Parietal lobe (tissue), 2 donors: ENCODE data around the gene HOXB6. TPM values are rescaled to one million over a fixed set of nuclear protein-coding genes. Genes with fewer than 3 reads are reported as not detected.

ENCODE experiments used
- small RNA-seq: library from RNA; depleted of rRNA; stranded (forward); fragments of <200 nt; gene quantifications from one replicate; pipeline ENCODE3, GENCODE V24; 2014; ENCODE audit warnings: low replicate concordance
- total RNA-seq: library from RNA; depleted of rRNA; stranded (reverse); fragments of >200 nt; gene quantifications from one replicate; pipeline ENCODE4 v1.2.3, GENCODE V29; 2014

HOXB6 gene
- total RNA-seq: not detected

GRCh38 chr17:48604770-48605329, at the start of gene HOXB6:
TSS of gene HOXB6 (minus strand) at chr17:48604986. CDS start at chr17:48598150, 6,836 bp downstream.

GRCh38 chr17:48626245-48627117, 21.7 kb upstream of the HOXB6 start, which contains the start of gene HOXB9:
TSS of gene HOXB9 (minus strand) at chr17:48626358. CDS start at chr17:48626269, 89 bp downstream.

GRCh38 chr17:48615047-48615962, 10.5 kb upstream of the HOXB6 start, which contains the start of gene HOXB8:
TSS of gene HOXB8 (minus strand) at chr17:48615292. CDS start at chr17:48614704, 588 bp downstream.

GRCh38 chr17:48610282-48611211, 5.8 kb upstream of the HOXB6 start, which contains the start of gene HOXB7:
TSS of gene HOXB7 (minus strand) at chr17:48611017. CDS start at chr17:48610918, 99 bp downstream.

GRCh38 chr17:48593126-48593829, 11.5 kb downstream of the HOXB6 start, which contains the start of gene HOXB5:
TSS of gene HOXB5 (minus strand) at chr17:48593779. CDS start at chr17:48593682, 97 bp downstream.

GRCh38 chr17:48589831-48590606, 14.8 kb downstream of the HOXB6 start, which contains the start of gene HOXB3:
TSS of gene HOXB3 (minus strand) at chr17:48590241. CDS start at chr17:48552474, 37,767 bp downstream.

GRCh38 chr17:48577946-48578615, 26.7 kb downstream of the HOXB6 start, which contains the start of gene HOXB4:
TSS of gene HOXB4 (minus strand) at chr17:48578350. CDS start at chr17:48578319, 31 bp downstream.

Small RNA genes lying within 50 kb of the gene (small RNA-seq; reads per million reads assigned to genes)
- gene MIR196A1: not detected

Other genes with a start within 250 kb of the HOXB6 start
- 0.31 TPM for gene SKAP1, start 174.8 kb downstream of the HOXB6 start, total RNA-seq
- gene HOXB1, start 74.0 kb downstream of the HOXB6 start, total RNA-seq: not detected
- not detected for gene HOXB2, start 59.9 kb downstream of the HOXB6 start, total RNA-seq
- not detected for gene HOXB4, start 26.6 kb downstream of the HOXB6 start, total RNA-seq
- gene HOXB3, start 14.7 kb downstream of the HOXB6 start, total RNA-seq: not detected
- not detected for gene HOXB5, start 11.2 kb downstream of the HOXB6 start, total RNA-seq
- gene HOXB7, start 6.0 kb upstream of the HOXB6 start, total RNA-seq: not detected
- gene HOXB8, start 10.3 kb upstream of the HOXB6 start, total RNA-seq: not detected
- gene HOXB9, start 21.4 kb upstream of the HOXB6 start, total RNA-seq: not detected
- gene PRAC1, start 117.5 kb upstream of the HOXB6 start, total RNA-seq: not detected
- gene PRAC2, start 118.2 kb upstream of the HOXB6 start, total RNA-seq: not detected
- gene HOXB13, start 123.8 kb upstream of the HOXB6 start, total RNA-seq: not detected
- not detected for gene TTLL6, start 212.2 kb upstream of the HOXB6 start, total RNA-seq
- 38.5 TPM for gene CALCOCO2, start 226.0 kb upstream of the HOXB6 start, total RNA-seq